ENCODE measurements around the gene AK5.

The AK5 gene

DNA sequence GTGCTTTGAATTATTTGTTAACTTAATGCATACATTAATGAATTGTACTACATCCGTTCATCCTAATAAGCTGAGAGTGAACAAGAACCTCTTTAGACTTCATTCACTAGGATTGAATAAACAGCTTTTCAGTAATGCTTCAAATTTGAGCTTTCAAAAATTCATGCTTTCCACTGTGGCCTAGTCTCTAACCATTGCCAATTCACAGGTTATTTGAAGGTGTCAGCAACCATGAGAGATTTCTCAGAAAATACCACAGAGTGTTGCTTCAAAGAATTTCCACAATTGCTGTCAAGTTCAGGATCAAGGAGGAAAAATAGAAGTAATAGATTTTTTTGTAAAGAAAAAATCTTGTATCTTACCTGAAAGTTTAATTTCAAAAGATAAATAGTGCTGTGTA, 72.7 kb downstream of the AK5 start:
- DNase-seq (ENCODE audit: low read depth in 2 of 2): no peak

DNA sequence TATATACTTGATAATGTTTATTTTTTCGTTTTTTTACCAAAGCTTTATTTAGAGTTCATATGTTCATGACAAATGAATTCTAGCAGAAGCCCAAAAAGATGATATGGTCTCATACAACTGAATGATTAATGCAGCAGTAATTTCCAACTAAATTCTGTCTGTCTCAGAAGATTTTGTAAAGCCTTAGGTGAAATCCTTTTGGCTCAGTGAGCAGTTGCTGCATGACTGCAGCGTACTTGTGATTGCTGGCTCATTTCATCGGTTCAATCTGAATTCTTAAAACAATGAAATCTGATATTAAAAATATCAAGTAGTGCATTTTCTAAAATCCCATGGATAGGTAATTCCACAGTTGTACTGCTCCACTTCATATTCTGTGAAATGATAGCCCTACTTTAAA, 73.2 kb downstream of the AK5 start:
- no peak for DNase-seq (ENCODE audit: low read depth in 2 of 2)

DNA sequence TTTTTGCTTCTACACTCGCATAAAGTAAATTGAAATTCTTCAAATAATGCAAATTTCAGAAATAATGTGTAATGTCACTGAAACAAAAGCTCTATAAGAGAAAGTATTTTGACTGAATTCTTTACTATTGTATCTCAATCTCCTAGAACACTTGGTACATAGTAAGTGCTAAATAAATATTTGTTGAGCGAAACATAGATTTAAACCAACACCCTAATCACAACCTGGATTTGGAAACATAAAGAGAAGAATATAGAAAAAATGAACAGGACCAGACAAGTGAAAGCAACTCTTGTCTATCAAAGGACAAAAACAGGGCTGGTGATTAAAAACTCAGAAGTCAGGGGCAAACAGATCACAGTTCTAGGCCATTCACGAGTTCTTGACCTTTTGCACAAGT, 74.3 kb downstream of the AK5 start:
- DNase-seq (ENCODE audit: low read depth in 2 of 2): no peak

DNA sequence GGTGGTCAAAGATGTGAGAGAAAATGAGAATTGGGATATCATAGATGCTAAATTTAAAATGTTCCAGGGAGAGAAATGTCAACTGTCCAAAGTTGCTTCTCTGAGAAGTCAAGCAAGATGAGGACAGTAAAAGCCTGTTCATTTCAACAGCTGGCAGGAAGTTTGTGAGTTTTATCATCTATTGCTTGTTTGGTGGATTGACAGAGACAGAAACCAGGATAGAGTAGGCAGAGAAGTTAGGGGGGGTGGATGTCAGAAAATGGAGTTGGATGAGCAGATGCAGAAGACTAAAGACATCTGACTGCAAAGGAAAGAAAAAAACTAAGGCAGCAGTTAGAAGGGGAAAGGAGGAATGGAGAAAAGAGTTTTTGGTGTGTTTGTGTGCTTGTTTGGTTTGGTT, 78.4 kb downstream of the AK5 start:
- DNase-seq (ENCODE audit: low read depth in 2 of 2): no peak

DNA sequence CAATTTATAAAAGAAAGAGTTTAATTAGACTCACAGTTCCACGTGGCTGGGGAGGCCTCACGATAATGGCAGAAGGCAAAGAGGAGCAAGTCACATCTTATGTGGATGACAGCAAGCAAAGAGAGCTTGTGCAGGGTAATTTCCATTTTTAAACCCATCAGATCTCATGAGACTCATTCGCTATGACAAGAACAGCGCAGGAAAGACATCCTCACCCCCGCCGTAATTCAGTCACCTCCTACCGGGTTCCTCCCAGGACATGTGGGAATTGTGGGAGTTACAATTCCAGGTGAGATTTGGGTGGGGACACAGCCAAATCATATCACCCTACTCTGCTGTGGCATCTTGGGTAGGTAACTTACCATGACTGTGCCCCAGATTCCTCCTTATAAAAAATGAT, 79.8 kb downstream of the AK5 start:
- no peak for DNase-seq (ENCODE audit: low read depth in 2 of 2)

DNA sequence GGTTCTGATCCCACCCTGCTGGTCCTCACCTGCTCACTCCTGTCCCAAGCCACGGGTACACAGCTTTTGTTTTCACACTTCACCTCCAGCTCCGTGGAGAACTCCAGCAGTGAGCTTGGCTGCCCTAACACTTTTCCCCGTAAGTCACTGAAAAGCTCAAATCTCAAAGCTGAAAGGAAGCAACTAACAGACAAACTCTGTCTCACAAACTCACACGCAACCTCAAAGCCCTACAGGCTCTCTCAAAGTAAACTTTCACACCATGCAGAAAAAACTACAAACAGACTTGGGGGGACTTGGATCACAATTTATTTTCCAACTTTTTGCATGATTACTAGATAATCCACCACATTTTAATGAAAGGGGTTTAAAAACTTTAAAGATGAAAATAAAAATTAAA, 88.3 kb downstream of the AK5 start:
- no peak for DNase-seq (ENCODE audit: low read depth in 2 of 2)

DNA sequence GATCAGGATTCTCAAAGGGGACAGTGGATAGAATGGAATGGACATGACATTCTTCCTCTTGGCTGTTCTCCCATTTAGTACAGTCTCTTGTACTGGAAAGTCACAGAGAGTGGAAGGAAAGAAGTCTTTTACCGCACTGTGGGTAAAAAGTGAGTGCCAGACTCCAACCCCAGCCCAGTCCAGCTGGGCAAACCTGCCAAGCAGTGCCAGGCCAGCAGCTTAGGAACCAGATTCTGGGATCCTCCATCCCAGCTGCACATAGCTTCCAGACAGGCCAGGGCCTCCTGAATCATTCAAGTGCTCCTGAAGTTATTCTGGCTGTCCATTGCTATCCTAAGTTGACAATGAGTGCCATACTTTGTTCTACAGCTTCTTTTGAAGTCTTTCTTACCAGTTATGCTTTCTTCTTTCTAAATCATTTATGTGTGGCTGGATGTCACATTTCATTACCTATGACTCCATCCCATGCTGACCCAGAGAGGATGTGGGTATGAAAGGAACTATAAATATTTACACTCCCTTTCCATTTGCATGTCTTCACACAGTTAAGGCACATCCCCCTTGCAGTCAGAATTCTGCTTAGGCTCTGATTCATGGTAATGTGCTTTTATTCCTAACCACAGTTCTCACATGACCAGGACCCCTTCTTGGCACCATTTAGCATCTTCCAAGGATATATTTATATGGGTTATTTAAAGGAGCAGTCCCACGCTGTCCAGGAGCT, 88.9 kb downstream of the AK5 start:
- no peak for DNase-seq (ENCODE audit: low read depth in 2 of 2)

DNA sequence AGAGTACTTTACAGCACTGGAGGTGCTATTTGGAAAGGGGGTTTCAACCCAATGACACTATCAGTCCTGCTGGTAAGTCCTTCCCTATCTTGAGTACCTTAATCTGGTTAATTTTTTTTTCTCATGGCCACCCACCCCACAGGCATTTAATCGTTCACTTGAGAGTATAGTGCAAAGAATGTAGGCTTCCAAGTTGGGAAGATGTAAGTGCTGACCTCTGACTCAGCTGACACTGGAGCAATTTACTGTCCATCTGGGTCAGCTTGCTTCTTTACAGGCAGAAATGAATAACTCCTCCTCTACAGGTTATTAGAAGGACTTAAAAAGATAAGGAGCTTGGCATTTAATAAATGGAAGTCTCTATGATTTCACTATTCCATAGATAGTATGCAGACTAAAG, 89.6 kb downstream of the AK5 start:
- no peak for DNase-seq (ENCODE audit: low read depth in 2 of 2)

DNA sequence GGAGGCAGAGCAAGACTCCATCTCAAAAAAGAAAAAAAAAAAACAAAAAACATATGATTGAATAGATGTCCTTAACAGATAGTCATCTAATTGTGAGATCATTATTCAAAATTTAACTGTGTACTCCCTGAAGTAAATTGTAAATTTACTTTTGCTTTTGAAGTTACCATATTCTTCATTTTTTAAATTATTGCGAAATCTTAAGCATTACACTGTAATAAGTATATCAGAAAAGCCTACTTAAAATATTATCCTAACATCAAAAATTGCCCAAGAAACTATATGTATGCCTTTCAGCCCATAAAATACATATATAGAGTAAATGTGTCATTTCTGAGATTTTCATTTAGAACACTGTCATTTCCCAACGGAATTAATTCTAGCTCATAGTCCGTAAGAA, 91.9 kb downstream of the AK5 start:
- DNase-seq (ENCODE audit: low read depth in 2 of 2): no peak

DNA sequence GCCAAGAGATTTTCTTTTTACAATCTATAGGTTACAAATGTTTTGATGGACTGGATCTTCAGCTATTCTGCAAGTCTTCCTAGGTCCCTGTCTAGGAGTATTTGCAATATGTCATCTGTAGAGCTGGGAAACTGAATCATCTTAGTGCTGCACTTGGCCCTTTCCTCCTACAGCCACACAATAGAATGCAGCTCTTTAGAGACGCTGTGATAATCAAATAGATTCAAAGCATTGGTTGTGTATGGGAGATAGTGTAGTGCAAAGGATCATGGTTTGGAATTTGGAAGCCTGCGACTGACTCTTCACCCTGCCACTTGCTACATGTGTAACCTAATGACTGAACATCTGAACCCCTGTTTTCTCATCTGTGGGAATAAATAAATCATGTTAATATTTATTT, 93.7 kb downstream of the AK5 start:
- no peak for DNase-seq (ENCODE audit: low read depth in 2 of 2)

DNA sequence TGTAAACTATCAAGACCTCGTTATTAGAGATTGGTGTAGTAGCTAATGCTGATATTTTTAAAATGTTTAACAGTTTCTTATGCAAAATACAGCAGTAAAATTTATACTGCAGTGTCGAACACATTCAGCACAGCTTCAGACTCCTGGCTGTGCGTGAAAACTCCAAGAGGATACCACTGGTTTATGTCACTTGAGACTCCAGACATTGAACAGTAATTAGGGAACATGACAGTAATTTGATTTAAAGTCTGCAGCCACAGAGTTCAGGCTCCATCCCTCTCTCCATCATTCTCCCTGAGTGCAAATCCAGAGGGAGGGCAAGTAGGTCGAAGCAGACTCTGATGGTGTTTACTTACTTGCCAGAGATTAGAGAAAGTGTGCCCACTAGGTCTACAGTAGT, 94.2 kb downstream of the AK5 start:
- no peak for DNase-seq (ENCODE audit: low read depth in 2 of 2)

DNA sequence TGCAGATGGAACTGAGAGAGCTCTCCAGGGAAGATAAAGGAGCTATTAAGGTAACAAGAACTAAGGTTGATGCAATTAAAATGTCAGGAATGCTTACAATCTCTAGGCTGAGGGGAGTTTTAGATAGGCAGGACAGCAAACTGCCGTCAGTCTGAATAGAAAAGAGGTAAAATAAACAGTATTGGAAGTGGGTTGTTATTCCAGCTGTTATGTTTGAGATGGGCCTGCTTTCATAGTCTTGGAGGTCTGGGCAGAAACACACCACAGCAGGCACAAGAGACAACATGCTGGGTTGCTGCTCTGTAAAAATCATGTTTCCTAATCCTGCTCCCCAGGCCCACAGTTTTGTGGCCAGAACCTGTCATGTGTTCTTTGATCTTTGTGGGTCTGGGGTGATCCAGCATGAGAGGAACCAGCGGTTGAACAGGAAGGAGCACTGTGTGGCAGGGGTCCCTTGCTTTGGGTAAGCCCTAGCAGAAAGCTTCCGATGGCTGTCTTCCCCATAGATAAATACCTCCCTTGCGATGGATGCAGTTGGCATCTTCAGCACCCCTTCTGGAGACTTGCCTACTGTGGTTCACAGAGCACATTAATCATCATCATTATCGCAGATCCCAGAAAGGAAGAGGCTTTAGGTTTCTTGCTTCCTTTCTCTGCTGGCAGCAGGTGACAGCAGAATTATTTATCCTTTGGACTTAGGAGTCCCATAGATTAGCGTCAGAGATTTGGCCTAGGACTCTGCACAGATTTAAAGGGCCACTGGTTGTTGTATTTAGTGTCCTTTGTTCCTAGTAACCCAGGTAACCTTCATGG, 97.1 kb downstream of the AK5 start:
- DNase-seq (ENCODE audit: low read depth in 2 of 2): no peak

DNA sequence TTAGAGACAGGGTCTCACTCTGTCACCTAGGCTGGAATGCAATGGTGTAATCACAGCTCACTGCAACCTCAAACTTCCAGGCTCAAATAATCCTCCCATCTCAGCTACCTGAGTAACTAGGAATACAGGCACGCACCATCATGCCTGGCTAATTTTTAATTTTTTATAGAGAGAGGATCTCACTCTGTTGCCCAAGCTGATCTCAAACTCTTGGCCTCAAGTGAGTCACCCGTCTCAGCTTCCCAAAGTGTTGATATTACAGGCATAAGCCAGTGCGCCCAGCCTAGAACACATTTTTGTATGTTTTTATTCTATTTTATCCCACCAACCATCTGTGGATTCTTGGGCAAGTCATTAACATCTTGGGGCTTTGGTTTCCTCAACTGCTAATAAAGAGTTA, 100.5 kb downstream of the AK5 start:
- DNase-seq (ENCODE audit: low read depth in 2 of 2): no peak

DNA sequence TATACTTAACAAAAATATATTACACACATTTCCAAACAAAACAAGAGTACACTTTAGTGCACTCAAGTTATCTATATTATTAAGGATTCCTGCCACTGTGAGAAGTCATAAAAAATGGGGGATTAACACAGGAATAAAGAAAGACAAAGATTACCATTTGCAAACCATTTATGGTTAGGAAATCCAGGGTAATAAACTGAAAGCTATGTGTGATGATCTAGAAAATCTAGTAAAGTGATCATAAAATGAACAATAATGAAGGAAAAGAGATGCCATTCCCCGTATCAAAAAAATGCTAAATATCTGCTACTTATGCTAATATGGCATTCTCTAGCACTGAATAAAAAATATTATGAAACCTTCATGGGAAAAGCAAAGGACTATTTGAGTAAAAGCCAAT, 101.4 kb downstream of the AK5 start:
- no peak for DNase-seq (ENCODE audit: low read depth in 2 of 2)

DNA sequence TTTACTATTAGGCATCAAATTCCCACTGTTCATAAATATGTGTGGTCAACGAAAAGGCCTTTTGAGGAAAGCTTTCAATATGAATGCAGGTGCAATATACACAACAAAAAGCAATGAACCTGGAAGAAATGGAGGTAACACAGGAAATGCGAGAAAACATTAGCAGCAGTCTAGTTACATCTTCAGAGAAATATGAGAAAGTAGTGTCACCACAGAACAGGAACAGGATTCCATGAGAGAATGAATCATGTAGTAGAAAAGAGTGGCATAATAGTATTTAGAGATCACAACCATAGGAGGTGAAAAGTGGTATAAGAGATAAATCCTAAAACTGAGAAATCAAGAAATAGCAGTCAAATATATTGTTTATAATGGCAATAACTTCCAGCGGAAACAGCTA, 103.7 kb downstream of the AK5 start:
- DNase-seq (ENCODE audit: low read depth in 2 of 2): no peak

DNA sequence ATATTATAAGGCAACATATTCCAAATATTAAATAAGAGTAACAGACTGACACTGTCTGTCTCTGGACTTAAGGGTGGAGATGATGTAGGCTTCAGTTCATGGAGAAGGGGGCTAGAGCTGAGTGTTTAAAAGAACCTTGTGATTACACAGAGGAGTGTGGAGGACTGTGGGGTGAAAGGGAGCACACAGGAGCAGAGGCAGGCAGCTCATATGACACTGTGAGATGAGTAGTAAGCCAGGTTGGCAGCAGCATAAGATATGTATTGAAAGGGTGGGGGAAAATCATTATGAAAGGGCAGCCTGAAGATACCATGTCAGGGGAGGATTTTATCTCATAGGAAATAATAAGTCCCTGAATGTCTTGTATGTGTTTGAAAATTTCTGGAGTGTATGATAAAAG, 104.5 kb downstream of the AK5 start:
- no peak for DNase-seq (ENCODE audit: low read depth in 2 of 2)

DNA sequence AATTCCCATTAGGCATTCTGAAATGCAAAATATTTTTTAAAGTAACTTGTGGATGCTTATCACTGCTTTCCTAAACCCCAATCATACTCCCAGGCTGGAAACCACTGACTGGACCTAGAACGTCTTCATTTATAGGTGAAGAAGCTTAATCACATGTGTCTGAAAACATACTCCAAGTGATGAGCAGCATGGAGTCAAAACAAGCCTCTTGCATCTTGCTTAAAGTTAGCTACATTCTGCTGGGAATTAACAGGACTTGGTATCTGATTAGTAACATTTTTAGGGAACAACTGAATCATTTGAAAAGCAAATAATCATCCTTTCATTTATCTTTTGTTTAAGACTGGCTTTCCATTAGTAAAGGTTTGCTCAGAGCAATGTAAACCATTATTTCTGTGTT, 105.7 kb downstream of the AK5 start:
- DNase-seq (ENCODE audit: low read depth in 2 of 2): no peak

DNA sequence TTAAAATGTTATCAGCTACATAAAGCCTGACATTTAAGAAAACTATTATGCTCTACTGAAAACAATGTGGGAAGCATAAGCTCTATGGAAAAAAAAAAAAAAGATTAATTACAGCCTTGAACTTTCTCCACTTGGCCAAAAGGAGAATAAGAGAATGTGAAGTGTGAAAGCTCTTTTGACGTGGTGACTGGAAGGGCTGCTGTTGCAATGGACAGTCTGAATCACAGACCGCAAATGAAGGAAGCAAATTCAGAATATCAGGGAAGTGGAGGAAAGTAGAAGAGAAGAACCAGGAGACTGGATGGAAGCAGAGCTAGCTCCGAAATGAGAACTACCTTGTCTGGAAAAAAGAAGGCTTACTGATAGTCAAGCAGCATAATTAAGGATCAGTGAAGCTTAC, 106.8 kb downstream of the AK5 start:
- no peak for DNase-seq (ENCODE audit: low read depth in 2 of 2)

DNA sequence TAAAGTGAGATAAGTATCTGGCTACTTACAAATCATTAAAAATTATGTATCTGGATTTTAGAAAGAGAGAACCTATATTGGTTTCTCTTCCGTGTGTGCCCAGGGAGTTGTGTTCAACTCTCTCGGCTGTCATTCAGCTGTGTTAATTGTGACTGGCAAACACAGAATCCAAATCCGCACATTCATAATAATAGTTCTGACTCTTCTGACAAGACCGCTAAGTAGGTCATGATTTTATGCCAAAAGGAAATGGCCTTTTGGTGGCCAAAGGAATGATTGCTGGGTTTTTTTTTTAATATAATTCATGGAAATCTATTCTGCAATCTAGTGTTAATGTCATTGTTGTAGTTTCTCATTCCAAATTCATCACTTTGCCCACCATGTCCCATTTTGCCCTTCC, 110.7 kb downstream of the AK5 start:
- no peak for DNase-seq (ENCODE audit: low read depth in 2 of 2)

DNA sequence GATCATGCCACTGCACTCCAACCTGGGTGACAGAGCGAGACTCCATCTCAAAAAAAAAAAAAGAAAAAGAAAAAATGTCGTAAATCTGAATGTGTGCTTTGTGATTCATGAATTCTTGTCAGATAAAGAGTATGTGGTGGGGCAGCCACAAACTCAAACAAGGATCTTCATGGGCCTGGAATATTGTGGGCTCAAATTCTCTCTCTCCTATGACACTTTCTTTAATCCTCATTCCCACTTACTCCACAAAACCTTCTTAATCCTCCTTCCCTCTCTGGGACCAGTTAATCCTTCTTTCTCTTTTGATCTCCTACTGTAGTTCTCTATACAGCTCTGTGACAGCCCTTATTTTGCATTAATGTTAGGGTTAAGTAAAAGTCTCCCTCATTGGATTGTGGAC, 112.3 kb downstream of the AK5 start:
- no peak for DNase-seq (ENCODE audit: low read depth in 2 of 2)

DNA sequence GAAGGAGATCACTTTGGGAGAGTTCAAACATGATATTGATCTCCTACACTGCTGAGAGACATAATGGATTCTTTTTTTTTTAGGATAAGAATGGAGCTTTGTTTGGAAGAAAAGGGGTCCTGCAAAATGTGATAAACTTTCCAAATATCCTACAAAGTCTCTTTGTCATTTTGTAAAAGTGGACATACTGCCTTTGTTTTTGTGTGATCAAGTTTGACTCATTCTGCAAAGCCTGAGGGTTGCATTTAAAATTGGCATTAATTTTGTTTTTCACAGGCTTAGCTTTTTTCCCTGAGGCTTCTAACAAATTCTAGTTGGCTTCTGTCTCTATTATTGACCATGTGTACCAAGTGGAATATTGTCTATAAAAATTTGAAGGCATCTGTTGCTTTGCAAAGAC, 113.2 kb downstream of the AK5 start:
- DNase-seq (ENCODE audit: low read depth in 2 of 2): no peak

DNA sequence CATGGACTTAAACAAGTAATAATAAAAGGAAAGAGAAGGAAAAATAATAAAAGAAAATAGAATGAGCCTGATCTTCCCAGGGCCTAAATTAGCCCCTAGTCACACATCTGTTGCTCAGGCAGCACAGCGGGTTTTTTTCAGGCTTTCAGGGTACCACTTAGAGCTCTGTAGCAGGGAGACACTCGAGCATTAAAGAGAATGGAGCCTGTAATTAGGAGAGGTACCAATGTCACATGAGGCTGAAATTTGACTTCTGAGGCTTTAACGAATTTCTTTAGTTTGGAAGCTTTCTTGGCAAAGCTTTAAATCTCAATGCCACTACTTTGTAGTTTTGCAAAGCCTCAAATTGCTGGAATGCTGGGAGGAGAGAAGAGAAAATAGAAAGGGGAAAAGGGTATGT, 116.3 kb downstream of the AK5 start:
- DNase-seq (ENCODE audit: low read depth in 2 of 2): no peak

DNA sequence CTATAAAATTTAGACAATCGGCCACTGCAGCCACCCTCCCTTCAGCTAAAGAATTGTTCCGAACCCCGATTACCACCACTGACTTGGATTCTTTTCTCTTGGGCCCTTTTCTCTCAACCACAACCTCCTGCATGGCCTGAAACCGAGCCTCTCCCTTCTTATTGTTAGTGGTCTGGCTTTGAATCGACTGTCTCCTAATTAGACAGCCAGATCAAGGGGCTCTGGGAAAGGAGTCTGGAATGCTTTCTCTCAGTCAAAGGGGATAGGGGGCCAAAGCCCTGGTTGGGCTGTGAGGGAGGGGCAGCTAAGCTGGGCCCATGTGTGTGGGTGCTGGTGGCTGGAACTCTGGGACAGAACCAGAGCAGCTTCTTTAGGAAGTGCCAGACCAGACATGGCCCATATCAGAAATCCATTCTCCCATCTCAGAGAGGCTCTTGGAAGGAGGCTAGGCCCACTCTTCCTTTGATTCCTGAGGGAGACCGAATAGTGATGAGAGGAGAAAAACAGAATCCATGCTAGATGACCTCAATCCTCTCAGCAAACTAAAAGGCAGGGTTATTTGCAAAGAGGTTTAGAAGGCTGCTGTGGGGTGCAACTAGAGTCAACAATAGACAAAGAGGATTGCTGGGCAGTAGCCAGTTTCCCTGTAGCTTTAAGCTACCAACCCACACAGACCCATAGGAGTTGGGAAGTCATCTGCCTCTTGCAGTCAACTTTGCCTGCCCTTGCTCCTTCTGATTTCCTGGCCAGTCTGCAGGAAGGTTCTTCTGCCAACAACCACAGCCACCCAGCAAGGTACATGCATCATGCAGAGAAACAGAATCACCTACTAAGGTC, 117.6 kb downstream of the AK5 start:
- DNase-seq (ENCODE audit: low read depth in 2 of 2): no peak
